GM18526 (cell line): ENCODE measurements around the gene SORL1.
A peak's percentile ranks its signal among the peaks of the same experiment; 100 is the strongest.

Experiments
- POLR2A ChIP-seq: IDR thresholded peaks from 3 replicates; pipeline ENCODE4 v1.6.1; 2011; ENCODE audit not compliant: insufficient read length; ENCODE audit errors: extremely low read depth

Gene SORL1

DNA sequence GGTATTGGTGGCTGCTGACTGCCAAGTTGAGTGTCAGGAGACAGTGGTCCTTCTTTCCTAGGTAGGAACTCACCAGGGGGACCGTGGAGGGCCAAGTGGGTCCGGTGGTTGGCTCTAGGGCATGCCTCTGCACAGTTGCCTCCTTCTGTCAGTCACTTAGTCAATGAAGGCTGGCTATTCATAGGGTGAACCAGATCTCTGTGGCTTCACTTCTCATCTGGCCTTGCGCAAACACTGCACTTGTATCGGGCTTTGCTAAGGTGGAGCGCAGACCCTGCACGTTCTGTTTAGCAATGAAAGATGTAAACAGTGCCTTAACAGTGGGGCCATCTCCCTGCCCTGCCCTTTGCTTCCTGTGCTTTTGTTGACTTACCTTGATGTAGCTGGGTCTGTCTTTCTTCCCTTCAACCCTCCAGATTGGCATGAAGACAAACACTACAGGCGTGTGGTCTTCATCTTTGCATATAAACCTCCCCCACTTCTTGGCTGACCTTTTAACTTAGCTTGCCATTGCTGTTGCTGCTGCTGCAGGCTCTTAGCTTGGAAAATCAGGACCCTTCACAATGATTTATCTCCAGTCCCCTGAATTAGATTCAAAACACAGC is 7.4 kb downstream of the SORL1 start:
- no peak for TF ChIP-seq POLR2A

DNA sequence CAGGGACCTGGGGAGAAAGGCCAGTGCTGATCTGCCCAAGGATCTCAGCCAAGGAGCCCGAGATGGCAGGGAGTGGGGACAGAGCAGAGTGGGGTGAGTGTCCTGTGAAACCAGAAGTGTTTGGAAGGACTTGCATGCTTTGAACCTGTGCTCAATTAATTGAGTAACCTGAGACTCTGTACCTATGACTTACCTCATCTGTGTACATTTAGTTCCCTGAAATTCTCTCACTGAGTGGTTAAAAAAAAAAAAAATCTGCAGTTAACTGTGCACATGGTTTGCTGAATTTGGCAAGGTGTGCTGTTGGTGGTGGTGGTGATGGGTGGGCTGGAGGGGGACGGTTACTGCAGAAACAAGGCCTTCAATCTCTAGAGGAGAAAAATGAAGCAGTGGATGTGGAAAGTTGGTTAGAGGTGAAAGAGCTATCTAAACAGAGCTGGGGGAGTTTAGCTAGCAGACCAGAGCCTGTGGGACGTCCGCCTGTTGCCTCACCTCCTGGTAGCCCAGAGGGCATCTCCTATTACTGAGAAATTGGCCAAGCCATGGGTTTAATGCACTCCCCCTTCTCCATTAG is 8.9 kb downstream of the SORL1 start:
- TF ChIP-seq POLR2A, result no peak

DNA sequence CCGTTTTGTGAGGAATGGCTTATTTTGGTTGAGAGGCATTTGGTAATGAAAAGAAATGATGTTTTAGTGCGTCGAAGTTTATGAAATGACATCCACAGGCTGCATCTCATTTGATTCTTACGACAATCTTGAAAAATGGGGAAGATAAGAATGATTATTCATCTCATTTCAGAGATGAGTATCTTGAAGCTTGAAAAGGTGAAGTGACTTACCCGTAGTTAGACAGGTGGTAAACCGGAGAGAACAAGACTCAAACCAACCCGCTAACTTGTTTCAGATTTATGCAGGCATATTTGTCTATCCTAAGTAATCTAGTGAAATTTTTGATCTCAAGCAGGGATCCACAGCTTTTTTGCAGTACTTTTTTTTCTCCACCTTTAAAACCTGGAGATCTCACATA is 9.7 kb downstream of the SORL1 start:
- TF ChIP-seq POLR2A, result no peak

DNA sequence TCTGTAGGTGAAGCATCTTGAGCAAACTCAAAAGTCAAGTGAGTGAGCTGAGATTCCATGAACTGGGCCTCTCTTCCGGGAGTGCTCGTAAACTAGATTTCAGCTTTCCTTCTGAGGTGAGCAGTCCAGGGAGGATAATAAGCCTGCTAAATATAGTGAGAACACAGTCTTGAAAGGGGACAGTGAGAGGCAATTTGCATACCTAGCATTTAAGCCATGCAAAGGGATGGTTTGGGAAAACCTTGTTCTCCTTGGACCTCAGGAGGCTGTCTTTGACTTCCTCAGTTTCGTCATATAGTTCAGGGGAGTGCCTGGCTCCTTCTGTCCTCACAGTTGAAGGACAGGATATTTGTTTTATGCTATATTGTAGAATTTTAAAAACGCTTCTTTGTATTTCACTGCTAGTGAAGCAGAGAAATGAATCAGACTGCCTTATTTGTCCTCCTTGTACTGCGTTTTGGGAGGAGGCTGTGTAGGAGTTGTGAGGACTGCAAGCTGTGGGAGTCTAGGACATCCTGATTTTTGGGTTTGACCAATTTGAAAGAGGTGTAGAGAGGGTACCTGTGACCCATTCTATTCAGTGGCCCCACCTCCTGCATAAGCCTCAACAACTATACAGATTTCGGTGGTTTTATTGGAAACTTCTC is 11.7 kb downstream of the SORL1 start:
- TF ChIP-seq POLR2A, result no peak

DNA sequence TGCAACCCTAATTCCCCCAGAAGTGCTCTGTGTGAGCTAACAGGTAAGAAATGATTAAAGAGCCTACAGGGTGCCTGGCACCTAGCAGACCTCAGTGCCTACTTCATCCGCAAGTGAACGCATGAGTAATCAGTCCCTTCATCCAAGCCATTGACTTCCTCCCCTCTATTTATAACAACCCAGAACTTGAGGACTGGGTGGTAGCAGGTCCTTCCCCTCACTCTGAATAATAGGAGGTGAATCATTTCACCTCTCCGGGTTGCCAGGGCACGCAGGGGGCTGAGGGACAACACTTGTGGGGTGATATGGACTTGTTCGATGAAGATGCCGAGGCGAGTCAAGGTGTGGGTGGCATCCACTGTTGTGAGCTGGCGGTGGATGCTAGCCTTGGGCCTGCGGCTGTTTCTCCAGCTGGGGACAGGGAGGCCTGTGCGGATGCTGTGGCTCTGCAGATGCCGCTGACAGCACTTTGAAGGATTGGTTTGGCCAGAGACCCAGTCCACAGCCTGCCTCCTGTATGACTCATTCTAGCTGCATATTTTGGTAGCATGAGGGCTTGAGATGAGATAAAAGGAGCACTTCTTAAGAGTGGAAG is 12.3 kb downstream of the SORL1 start:
- TF ChIP-seq POLR2A, result no peak

DNA sequence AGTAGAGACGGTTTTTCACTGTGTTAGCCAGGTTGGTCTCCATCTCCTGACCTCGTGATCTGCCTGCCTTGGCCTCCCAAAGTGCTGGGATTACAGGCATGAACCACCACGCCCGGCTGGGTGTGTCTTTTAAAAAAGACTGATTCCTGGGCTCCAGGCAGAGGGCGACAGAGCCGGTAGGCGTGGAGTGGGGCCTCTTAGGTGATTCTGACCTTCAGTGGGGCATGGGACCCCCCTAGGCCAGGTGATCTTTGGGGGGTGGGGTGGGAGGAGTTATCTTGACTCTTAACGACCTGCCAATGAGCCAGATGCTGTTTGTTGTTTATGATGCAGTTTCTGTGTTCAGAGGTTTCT is 13.6 kb downstream of the SORL1 start:
- no peak for TF ChIP-seq POLR2A

DNA sequence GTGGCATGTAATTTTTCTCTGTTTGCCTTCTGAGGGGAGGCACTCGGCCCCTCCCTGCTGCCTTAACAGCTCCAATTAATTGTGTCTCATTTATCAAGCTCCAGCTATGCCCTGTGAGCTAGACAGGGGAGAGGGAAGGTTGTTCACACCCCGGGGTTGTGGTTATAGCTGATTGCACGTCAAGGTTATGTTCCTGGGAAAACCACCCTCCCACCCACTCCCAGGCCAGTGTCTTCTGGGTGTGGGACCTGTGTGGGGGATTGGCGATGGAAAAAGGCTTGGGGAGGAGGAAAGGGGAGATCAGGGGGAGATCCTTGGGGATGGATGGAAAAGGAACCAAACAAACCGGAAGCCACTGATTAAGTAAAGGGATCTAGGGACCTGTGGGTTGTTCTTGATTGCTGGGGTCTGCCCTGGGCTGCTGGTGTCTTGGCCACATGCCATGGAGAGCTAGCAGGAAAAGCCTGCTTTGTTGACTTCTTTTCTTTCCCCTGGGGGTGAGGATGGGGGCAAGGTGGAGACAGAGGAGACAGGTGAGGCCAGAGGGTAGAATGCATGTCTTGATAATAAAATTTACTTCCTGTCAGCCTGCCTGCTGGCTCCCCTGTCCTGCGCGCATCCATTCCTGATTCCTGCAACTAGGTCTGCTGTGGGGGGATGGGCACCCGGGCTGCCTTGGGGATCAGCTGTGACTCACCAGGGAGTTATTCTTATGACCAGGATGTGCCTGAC is 14.1 kb downstream of the SORL1 start:
- no peak for TF ChIP-seq POLR2A

DNA sequence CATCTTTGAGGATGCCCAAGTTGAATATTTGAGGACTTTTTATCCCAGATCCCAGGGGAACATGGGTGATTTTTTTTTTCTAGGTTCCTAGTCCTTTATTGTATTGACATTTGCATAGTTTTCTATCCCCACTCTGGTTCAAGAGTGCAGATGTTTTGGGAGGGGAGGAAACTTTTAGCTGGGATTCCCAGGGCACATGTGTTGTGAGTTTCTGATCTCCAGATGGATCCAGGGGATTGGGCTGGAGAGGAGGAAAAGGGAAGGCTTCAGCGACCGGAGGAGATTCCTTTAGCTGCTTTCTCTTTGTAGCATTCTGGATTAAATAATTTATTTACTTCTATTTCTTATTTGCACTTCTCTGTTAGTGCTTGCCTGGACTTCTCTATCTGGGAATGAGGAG is 15.4 kb downstream of the SORL1 start:
- TF ChIP-seq POLR2A, result no peak

DNA sequence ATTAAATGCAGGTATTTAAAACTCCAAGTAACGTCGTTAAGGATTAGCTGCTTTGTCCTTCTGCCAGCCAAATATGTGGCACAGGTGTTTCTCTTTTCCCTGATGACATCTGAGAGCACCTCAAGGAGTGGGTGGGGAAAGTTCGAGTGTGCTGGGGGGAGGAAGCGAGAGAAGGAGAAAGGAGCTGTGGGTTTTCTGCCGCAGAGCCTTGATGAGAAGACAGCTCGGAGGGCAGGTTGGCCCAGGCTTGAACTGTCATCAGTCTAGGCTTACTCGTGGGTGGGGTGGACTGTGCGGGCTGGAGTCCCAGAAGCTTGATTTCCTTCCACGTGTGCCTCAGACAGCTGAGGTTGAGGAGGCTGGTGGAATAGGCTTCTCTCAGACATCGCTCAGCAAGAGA is 15.9 kb downstream of the SORL1 start:
- peak; percentile 24 for TF ChIP-seq POLR2A

DNA sequence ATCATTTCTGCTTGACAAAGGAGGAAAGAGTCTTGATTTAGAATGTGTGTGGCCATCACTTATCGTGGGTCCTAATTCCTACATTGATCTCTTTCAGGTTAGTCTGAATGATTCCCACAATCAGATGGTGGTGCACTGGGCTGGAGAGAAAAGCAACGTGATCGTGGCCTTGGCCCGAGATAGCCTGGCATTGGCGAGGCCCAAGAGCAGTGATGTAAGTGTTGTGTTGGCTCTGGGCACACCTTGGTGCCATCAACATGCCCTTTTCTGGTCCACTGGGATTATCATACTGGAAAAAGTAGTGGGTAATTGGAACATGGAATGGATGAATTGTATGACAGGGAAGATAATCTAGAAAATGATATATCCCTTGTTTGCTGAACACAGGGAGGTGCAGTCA is 17.8 kb downstream of the SORL1 start:
- TF ChIP-seq POLR2A, result no peak

DNA sequence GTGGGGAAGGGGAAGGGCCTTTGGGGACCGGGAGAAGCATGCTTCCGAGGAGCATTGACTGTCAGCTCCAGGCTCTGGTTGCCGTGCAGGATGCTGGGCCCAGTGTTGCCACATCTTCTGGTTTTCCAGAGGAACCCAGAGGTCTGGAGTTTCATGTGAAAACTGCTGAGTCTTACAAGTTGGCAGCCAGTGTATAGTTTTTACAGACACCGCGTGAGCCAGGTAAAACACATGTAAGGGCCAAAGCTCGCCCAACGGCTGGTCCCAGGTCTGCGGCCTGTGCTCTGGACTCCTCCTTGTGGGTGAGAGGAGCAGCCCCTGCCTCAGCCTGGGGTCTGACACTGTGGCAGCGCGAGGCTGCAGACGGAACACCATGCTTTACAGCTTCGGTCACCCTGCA is 19.1 kb downstream of the SORL1 start:
- TF ChIP-seq POLR2A, result no peak

DNA sequence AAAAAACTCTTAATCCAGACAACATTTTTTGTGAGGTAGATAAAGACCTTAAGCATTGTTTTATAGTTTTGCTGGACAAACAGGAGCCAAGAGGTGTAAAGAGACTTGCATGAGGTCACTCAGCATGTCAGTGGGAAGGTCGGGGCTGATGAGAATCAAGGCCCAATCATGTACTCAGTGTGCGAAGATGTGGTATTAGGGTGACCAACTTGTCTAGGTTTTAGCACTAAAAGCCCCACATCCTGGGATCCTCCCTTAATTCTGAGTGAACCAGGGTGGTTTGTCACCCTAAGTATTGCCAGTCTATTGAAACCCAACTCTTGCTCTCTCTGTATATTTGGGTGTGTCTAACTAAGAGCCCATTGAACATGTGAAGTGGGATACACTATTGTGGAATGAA is 20.2 kb downstream of the SORL1 start:
- no peak for TF ChIP-seq POLR2A

DNA sequence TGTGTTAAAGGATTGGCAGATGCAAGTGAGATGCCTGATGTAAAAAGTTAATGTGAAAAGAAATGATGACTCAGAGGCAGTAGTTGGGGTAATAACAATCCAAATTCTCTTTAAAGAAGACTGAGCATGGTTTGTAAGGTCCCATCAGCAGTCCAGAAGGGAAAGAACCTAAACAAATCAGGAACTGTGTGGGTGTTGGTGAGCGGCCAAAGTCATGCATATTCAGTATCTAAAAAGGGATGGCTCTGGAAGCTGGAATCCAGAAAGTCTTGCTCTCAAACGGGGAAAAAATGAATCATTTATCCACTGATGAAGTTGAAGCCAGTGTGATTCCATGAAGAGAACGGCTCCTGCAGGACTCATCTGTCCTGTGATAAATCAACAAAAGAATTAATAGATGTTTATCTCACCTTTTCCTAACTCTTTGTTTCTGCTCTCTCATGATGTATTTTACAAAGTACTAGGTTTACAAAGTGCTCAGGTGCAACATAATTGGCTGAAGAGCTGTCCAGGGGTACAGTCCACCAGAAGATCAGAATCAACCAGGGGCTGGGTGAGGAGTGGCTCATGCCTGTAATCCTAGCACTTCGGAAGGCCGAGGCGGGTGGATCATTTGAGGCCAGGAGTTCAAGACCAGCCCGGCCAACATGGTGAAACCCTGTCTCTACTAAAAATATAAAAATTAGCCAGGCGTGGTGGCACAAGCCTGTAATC is 21.1 kb downstream of the SORL1 start:
- no peak for TF ChIP-seq POLR2A

DNA sequence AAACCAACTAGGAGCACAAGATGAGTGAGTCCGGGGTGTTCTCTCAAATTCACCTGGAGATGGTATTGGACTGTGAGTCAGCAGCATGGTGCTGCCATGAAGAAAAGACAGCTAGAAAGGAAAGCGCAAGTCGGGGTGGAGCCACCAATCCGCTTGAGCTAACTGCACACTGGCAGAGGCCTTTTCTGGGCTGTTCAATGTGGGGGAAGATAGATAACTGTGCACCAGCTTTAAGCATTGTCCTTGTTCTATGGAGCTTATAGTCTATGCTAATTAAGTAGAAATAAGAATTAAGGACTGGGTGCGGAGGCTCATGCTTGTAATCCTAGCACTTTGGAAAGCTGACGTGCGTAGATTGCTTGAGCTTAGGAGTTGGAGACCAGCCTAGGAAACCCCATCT is 22.6 kb downstream of the SORL1 start:
- TF ChIP-seq POLR2A, result no peak

DNA sequence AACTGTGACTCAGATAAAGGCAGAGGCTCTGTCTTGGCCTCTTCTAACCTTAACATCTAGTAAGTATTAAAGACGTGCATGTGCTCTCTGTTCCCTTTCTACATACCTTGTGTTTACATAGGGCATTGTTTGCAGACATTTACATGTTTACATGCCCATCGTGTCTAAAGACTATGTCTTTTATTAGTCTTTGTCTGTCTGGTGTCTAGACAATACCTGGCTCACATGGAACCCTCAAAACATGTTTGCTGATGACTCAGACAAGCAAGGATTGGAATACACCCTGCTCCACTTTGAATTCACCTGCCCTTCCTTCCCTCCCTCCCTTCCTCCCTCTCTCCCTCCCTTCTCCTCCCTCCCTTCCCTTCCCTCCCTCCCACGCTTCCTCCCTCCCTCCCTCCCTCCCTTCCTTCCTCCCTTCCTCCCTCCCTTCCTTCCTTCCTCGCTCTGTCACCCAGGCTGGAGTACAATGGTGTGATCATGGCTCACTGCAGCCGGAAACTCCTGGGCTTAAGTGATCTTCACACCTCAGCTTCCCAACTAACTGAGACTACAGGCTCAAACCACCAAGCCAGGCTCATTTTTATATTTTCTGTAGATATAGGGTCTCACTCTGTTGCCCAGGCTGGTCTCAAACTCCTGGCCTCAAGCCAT is 24.4 kb downstream of the SORL1 start:
- TF ChIP-seq POLR2A, result no peak
